Activated CD8-positive, alpha-beta memory T cell treated with anti-CD3 and anti-CD28 coated beads, Interleukin-2, amount 10 ng/mL, durations not matched to agents 7 days and 5 days (primary cell): ENCODE results near the gene PAM. TPM values are rescaled to one million over a fixed set of nuclear protein-coding genes. Genes with fewer than 3 reads are reported as not detected.

ENCODE experiments used
- ATAC-seq: fragments of 150-1000 bp; cut with Tn5 transposase; one replicate; pipeline ENCODE4 v1.10.0; 2021; ENCODE audit warnings: moderate library complexity
- CTCF ChIA-PET: fragments of 350-600 bp; sonication (Branson Sonifier 250); formaldehyde crosslinking; loops from one replicate; lab custom pipeline; 2021; ENCODE audit warnings: antibody characterized with exemption; lab: Charles Lee
- DNase-seq: peaks from one replicate; pipeline ENCODE4 v3.0.0-alpha.2; 2020
- H3K27ac Mint-ChIP-seq: one replicate; pipeline ENCODE4 v1.8.0; 2021; ENCODE audit warnings: mild to moderate bottlenecking, mixed read lengths
- H3K27me3 Mint-ChIP-seq: one replicate; pipeline ENCODE4 v1.8.0; 2021; ENCODE audit warnings: mixed read lengths
- H3K36me3 Mint-ChIP-seq: one replicate; pipeline ENCODE4 v1.8.0; 2021; ENCODE audit warnings: mild to moderate bottlenecking, mixed read lengths
- H3K4me1 Mint-ChIP-seq: one replicate; pipeline ENCODE4 v1.8.0; 2021; ENCODE audit warnings: mixed read lengths
- H3K4me3 Mint-ChIP-seq: one replicate; pipeline ENCODE4 v1.8.0; 2021; ENCODE audit warnings: mild to moderate bottlenecking, moderate library complexity, mixed read lengths
- H3K9me3 Mint-ChIP-seq: one replicate; pipeline ENCODE4 v1.8.0; 2022; ENCODE audit warnings: low read depth, mixed read lengths
- total RNA-seq, 2 experiments: library from RNA; stranded (reverse); gene quantifications; one replicate each; pipeline ENCODE4 v1.2.3, GENCODE V29; 2021

The PAM gene
- total RNA-seq, 2 experiments from 2014 or later = 29.7 to 31.5 TPM

- Mint-ChIP-seq H3K27ac (no peak overlapping the region), H3K4me3 (no peak overlapping the region), H3K4me1 (peaks cover 10% of the 10 kb centered on the region), H3K27me3 (no peaks in the 10 kb centered on the region), H3K9me3 (peaks cover 2% of the 10 kb centered on the region), H3K36me3 (peaks cover 26% of the 10 kb centered on the region)
- ATAC-seq (no peak), DNase-seq (no peak)
- CTCF ChIA-PET = interaction anchor here (1.0 kb wide), 1 partner anchor 154 kb away, joined by 3 read pairs; no protein-coding TSS in a partner anchor
Measured at GRCh38 chr5:103010168-103010567, 255.1 kb downstream of the PAM start.

- H3K27me3 Mint-ChIP-seq = no peaks in the 10 kb centered on the region
- ATAC-seq (no peak), DNase-seq (no peak)
- CTCF ChIA-PET = no interaction called here
- H3K9me3 Mint-ChIP-seq = peaks cover 2% of the 10 kb centered on the region
- H3K27ac Mint-ChIP-seq = no peak overlapping the region
- peaks cover 10% of the 10 kb centered on the region for H3K4me1 Mint-ChIP-seq
- H3K4me3 Mint-ChIP-seq = no peak overlapping the region
- H3K36me3 Mint-ChIP-seq = peaks cover 19% of the 10 kb centered on the region
Measured at GRCh38 chr5:103013933-103014552, 258.9 kb downstream of the PAM start.

GRCh38 chr5:103014983-103015382 lies 259.9 kb downstream of the PAM start:
- ATAC-seq = no peak
- Mint-ChIP-seq H3K27ac (no peak overlapping the region), H3K9me3 (peaks cover 2% of the 10 kb centered on the region), H3K4me1 (peaks cover 7% of the 10 kb centered on the region), H3K27me3 (no peaks in the 10 kb centered on the region), H3K4me3 (no peak overlapping the region), H3K36me3 (peaks cover 16% of the 10 kb centered on the region)
- CTCF ChIA-PET = no interaction called here
- no peak for DNase-seq

- DNase-seq = no peak
- Mint-ChIP-seq H3K4me3 (no peak overlapping the region), H3K27ac (no peak overlapping the region), H3K4me1 (peaks cover 9% of the 10 kb centered on the region), H3K9me3 (peaks cover 2% of the 10 kb centered on the region), H3K27me3 (no peaks in the 10 kb centered on the region), H3K36me3 (peaks cover 20% of the 10 kb centered on the region)
- no peak for ATAC-seq
- CTCF ChIA-PET = no interaction called here
Measured at GRCh38 chr5:103016167-103016566, 261.1 kb downstream of the PAM start.

GRCh38 chr5:103019804-103020203 lies 264.7 kb downstream of the PAM start:
- DNase-seq = no peak
- H3K4me3 Mint-ChIP-seq = no peak overlapping the region
- peaks cover 15% of the 10 kb centered on the region for H3K36me3 Mint-ChIP-seq
- ATAC-seq = no peak
- peaks cover 14% of the 10 kb centered on the region for H3K4me1 Mint-ChIP-seq
- H3K9me3 Mint-ChIP-seq = no peaks in the 10 kb centered on the region
- H3K27me3 Mint-ChIP-seq = no peaks in the 10 kb centered on the region
- CTCF ChIA-PET = interaction anchor here (1.2 to 2.3 kb wide), 2 partner anchors 9 to 12 kb away, joined by 3 to 6 read pairs; no protein-coding TSS in a partner anchor
- no peak overlapping the region for H3K27ac Mint-ChIP-seq

GRCh38 chr5:103021314-103021713 lies 266.2 kb downstream of the PAM start:
- CTCF ChIA-PET = interaction anchor here (2.3 kb wide), 1 partner anchor 10 kb away, joined by 6 read pairs; no protein-coding TSS in a partner anchor
- no peak overlapping the region for H3K4me3 Mint-ChIP-seq
- peaks cover 14% of the 10 kb centered on the region for H3K4me1 Mint-ChIP-seq
- no peak overlapping the region for H3K27ac Mint-ChIP-seq
- H3K27me3 Mint-ChIP-seq = no peaks in the 10 kb centered on the region
- DNase-seq = peak; percentile 45
- ATAC-seq = no peak
- peaks cover 17% of the 10 kb centered on the region for H3K36me3 Mint-ChIP-seq
- no peaks in the 10 kb centered on the region for H3K9me3 Mint-ChIP-seq

GRCh38 chr5:103027267-103027666 lies 272.2 kb downstream of the PAM start:
- peaks cover under 1% of the 10 kb centered on the region for H3K4me1 Mint-ChIP-seq

GRCh38 chr5:103031607-103032006 lies 276.5 kb downstream of the PAM start:
- Mint-ChIP-seq H3K27ac (no peak overlapping the region), H3K27me3 (no peaks in the 10 kb centered on the region), H3K9me3 (no peaks in the 10 kb centered on the region), H3K4me3 (no peak overlapping the region), H3K36me3 (peaks cover 6% of the 10 kb centered on the region), H3K4me1 (no peaks in the 10 kb centered on the region)
- CTCF ChIA-PET = interaction anchor here (1.0 to 1.9 kb wide), 6 partner anchors 11 to 350 kb away, joined by 3 to 6 read pairs (median 3); partner anchors contain the start of genes GIN1 and PPIP5K2
- ATAC-seq (no peak), DNase-seq (no peak)

More at GRCh38 chr5:103027267-103027666, 272.2 kb downstream of the PAM start:
- Mint-ChIP-seq H3K4me3 (no peak overlapping the region), H3K36me3 (peaks cover 14% of the 10 kb centered on the region), H3K27ac (no peak overlapping the region), H3K9me3 (no peaks in the 10 kb centered on the region), H3K27me3 (no peaks in the 10 kb centered on the region)
- ATAC-seq (no peak), DNase-seq (no peak)
- CTCF ChIA-PET = no interaction called here

- ATAC-seq (no peak), DNase-seq (no peak)
- CTCF ChIA-PET = no interaction called here
- Mint-ChIP-seq H3K4me3 (no peak overlapping the region), H3K9me3 (no peaks in the 10 kb centered on the region), H3K27me3 (peaks cover 3% of the 10 kb centered on the region), H3K4me1 (peaks cover 2% of the 10 kb centered on the region), H3K36me3 (peaks cover 4% of the 10 kb centered on the region), H3K27ac (no peak overlapping the region)
Measured at GRCh38 chr5:103033696-103034095, 278.6 kb downstream of the PAM start.

GRCh38 chr5:103034662-103035392 lies 279.7 kb downstream of the PAM start:
- Mint-ChIP-seq H3K36me3 (peaks cover 2% of the 10 kb centered on the region), H3K27me3 (peaks cover 5% of the 10 kb centered on the region), H3K9me3 (no peaks in the 10 kb centered on the region), H3K4me3 (no peak overlapping the region), H3K4me1 (peaks cover 2% of the 10 kb centered on the region), H3K27ac (no peak overlapping the region)
- no peak for DNase-seq
- CTCF ChIA-PET = no interaction called here
- ATAC-seq = no peak

GRCh38 chr5:103035701-103036100 lies 280.6 kb downstream of the PAM start:
- no peaks in the 10 kb centered on the region for H3K9me3 Mint-ChIP-seq
- peaks cover 2% of the 10 kb centered on the region for H3K36me3 Mint-ChIP-seq
- peaks cover 2% of the 10 kb centered on the region for H3K4me1 Mint-ChIP-seq
- DNase-seq (no peak), ATAC-seq (no peak)
- CTCF ChIA-PET = no interaction called here
- no peak overlapping the region for H3K4me3 Mint-ChIP-seq
- H3K27ac Mint-ChIP-seq = no peak overlapping the region
- peaks cover 11% of the 10 kb centered on the region for H3K27me3 Mint-ChIP-seq

GRCh38 chr5:103036601-103037000 lies 281.5 kb downstream of the PAM start:
- Mint-ChIP-seq H3K27ac (no peak overlapping the region), H3K9me3 (no peaks in the 10 kb centered on the region), H3K4me1 (peaks cover 2% of the 10 kb centered on the region), H3K4me3 (no peak overlapping the region), H3K36me3 (peaks cover 2% of the 10 kb centered on the region), H3K27me3 (peaks cover 11% of the 10 kb centered on the region)
- ATAC-seq = no peak
- CTCF ChIA-PET = no interaction called here
- DNase-seq = no peak

GRCh38 chr5:103037673-103038455 lies 282.8 kb downstream of the PAM start:
- peaks cover 2% of the 10 kb centered on the region for H3K4me1 Mint-ChIP-seq

More at GRCh38 chr5:103037673-103038455, 282.8 kb downstream of the PAM start:
- peaks cover 2% of the 10 kb centered on the region for H3K36me3 Mint-ChIP-seq
- no peak overlapping the region for H3K27ac Mint-ChIP-seq
- ATAC-seq (no peak), DNase-seq (no peak)
- no peaks in the 10 kb centered on the region for H3K9me3 Mint-ChIP-seq
- CTCF ChIA-PET = no interaction called here
- peaks cover 11% of the 10 kb centered on the region for H3K27me3 Mint-ChIP-seq
- no peak overlapping the region for H3K4me3 Mint-ChIP-seq
